Activated CD8-positive, alpha-beta memory T cell treated with anti-CD3 and anti-CD28 coated beads, Interleukin-2, amount 10 ng/mL, durations not matched to agents 7 days and 5 days (primary cell): ENCODE measurements around the gene C22orf23. TPM values are rescaled to one million over a fixed set of nuclear protein-coding genes. Genes with fewer than 3 reads are reported as not detected.

Experiments
- microRNA-seq: library from miRNA; unstranded; fragments of <30 nt; microRNA quantifications from one replicate; pipeline ENCODE4 v1.2.0, GENCODE V29; 2022
- total RNA-seq, 2 experiments: library from RNA; stranded (reverse); gene quantifications; one replicate each; pipeline ENCODE4 v1.2.3, GENCODE V29; 2021

Gene C22orf23
- total RNA-seq, 2 experiments from 2014 or later, result 0.21 TPM; not detected in 1

Small RNAs within 50 kb of the gene (microRNA-seq; reads per million reads assigned to microRNA genes)
- gene MIR4534 (not detected), gene MIR6820 (2.6 reads per million)

Other genes starting within 250 kb of the C22orf23 start
- 10 to 100 TPM; 14.9 to 18.3 TPM for gene GCAT, start 145.7 kb downstream of the C22orf23 start, total RNA-seq
- gene GALR3, start 130.2 kb downstream of the C22orf23 start, total RNA-seq, result not detected
- gene ANKRD54, start 109.3 kb downstream of the C22orf23 start, total RNA-seq, result 10 to 100 TPM; 27.2 to 31.2 TPM
- gene EIF3L, start 104.2 kb downstream of the C22orf23 start, total RNA-seq, result 100 to 1,000 TPM; 218 to 370 TPM
- gene MICALL1, start 47.3 kb downstream of the C22orf23 start, total RNA-seq, result 10 to 100 TPM; 19.7 to 23.1 TPM
- 10 to 100 TPM; 77.4 to 81.0 TPM for gene POLR2F, start 98 bp upstream of the C22orf23 start, total RNA-seq
- gene SOX10, start 31.0 kb upstream of the C22orf23 start, total RNA-seq, result not detected
- 10 to 100 TPM; 12.5 to 15.9 TPM for gene PICK1, start 103.8 kb upstream of the C22orf23 start, total RNA-seq
- not detected for gene SLC16A8, start 130.6 kb upstream of the C22orf23 start, total RNA-seq
- gene BAIAP2L2, start 157.1 kb upstream of the C22orf23 start, total RNA-seq, result under 1 TPM; 0.37 to 0.70 TPM
- 10 to 100 TPM; 41.1 to 71.4 TPM for gene PLA2G6, start 228.2 kb upstream of the C22orf23 start, total RNA-seq
- gene MAFF, start 248.4 kb upstream of the C22orf23 start, total RNA-seq, result 1 to 10 TPM; 6.6 to 7.8 TPM